ENCODE measurements around the gene LSR.

LSR gene

GRCh38 chr19:35249848-35250711 lies 1.3 kb downstream of the LSR start:
- Mint-ChIP-seq H3K9me3 (peaks cover 4% of the 10 kb centered on the region), H3K4me1 (ENCODE audit: low read depth) (peaks cover 33% of the 10 kb centered on the region), H3K36me3 (ENCODE audit: low read depth) (peaks cover 15% of the 10 kb centered on the region), H3K4me3 (peak overlapping the region; percentile 86), H3K27ac (peak overlapping the region; percentile 39), H3K27me3 (peaks cover 4% of the 10 kb centered on the region)

GRCh38 chr19:35251456-35251855 lies 2.7 kb downstream of the LSR start:
- Mint-ChIP-seq H3K9me3 (no peaks in the 10 kb centered on the region), H3K4me3 (no peak overlapping the region), H3K36me3 (ENCODE audit: low read depth) (peaks cover 11% of the 10 kb centered on the region), H3K4me1 (ENCODE audit: low read depth) (peaks cover 40% of the 10 kb centered on the region), H3K27ac (peak overlapping the region; percentile 17), H3K27me3 (peaks cover 4% of the 10 kb centered on the region)

DNA sequence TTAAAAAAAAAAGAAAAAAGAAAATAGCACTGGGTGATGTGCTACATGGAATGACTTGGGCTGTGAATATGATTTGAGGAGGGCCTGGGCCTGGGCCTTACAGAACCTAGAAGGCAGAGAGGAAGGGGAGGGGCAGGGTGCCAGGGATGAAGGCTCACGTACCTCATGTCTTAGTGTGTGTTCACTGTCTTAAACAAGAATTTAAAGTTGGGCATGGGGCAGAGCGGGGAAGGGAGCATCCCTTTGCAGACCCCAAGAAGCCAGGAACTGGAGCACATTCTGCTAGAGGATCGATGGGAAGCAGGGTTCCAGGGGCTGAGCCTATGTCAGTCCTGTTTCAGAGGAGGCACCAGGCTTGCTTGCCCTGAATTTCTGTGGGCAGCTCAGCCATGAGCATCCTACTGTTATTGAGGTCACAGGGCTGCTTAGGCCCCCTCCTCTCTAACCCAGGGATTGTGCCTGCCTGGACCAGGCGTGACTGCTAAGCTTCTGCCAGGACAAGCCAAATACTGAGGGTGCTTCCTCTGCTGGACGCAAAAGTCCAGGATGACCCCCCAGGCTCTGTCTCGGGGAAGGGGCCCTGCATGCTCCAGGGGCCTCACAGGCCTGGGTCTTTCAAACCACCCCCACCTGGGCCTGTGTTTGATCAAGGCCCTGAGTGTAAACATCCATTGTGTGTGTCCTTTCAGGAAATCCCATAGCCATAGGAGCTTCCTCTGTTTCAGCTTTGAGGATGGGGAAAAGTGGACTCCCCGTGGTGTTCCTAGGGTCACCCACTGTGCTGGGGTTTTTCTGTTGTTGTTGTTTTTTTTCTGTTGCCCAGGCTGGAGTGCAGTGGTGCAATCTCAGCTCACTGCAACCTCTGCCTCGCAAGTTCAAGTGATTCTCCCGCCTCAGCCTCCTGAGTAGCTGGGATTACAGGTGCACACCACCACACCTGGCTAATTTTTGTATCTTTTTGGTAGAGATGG lies 4.8 kb downstream of the LSR start:
- no peak overlapping the region for H3K27ac Mint-ChIP-seq

DNA sequence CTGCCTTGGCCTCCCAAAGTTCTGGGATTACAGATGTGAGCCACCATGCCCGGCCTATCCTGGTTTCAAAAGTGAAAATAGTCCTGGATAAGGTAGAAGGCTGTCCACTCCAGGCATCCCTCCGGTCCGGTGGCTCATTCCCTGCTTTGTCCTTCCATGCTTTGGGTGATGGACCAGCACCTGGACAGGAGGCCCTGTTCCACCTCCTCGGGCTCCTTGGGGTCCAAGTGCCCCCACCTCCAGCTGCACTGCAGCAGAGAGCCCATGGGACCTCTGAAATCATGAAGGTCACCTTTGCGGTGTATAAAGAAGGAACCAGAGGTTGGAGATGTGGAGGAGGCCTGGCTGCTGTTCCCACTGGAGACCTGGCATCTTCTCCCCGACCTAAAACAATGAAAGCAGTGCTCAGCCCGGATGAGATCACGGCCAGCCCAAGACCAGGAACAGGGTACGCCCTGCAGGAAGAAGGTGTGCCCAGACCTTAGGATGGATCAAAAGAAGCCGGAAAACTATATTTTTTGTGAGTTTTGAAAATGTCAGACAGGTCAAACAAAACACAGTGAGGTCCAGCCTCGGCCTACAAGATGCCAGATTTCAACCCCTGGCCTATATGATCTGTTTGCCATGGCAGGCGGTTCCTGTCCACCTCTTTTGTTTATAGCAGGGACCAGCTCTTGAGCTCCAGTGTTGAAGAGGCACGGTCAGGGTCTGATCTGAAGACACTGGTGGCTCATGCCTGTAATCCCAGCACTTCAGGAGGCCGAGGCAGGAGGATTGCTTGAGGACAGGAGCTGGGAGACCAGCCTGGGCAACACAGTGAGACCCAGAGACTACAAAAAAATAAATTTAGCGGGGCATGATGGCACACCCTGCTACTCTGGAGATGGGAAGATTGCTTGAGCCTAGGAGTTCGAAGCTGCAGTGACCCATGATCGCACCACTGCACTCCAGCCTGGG lies 5.8 kb downstream of the LSR start:
- Mint-ChIP-seq H3K27me3 (no peaks in the 10 kb centered on the region), H3K36me3 (ENCODE audit: low read depth) (peaks cover 11% of the 10 kb centered on the region), H3K4me1 (ENCODE audit: low read depth) (peaks cover 24% of the 10 kb centered on the region), H3K4me3 (no peak overlapping the region), H3K27ac (no peak overlapping the region), H3K9me3 (no peaks in the 10 kb centered on the region)

More for the DNA sequence above, 4.8 kb downstream of the LSR start:
- peaks cover 11% of the 10 kb centered on the region for H3K36me3 Mint-ChIP-seq (ENCODE audit: low read depth)
- peaks cover 34% of the 10 kb centered on the region for H3K4me1 Mint-ChIP-seq (ENCODE audit: low read depth)
- H3K27me3 Mint-ChIP-seq = no peaks in the 10 kb centered on the region
- H3K4me3 Mint-ChIP-seq = no peak overlapping the region
- no peaks in the 10 kb centered on the region for H3K9me3 Mint-ChIP-seq

- no peaks in the 10 kb centered on the region for H3K27me3 Mint-ChIP-seq
- peaks cover 16% of the 10 kb centered on the region for H3K4me1 Mint-ChIP-seq (ENCODE audit: low read depth)
- no peak overlapping the region for H3K27ac Mint-ChIP-seq
- no peak overlapping the region for H3K4me3 Mint-ChIP-seq
- H3K9me3 Mint-ChIP-seq = no peaks in the 10 kb centered on the region
- peaks cover 12% of the 10 kb centered on the region for H3K36me3 Mint-ChIP-seq (ENCODE audit: low read depth)
Measured at GRCh38 chr19:35256566-35256965, 7.8 kb downstream of the LSR start.

GRCh38 chr19:35257113-35257461 lies 8.3 kb downstream of the LSR start:
- Mint-ChIP-seq H3K27ac (no peak overlapping the region), H3K4me3 (no peak overlapping the region), H3K27me3 (no peaks in the 10 kb centered on the region), H3K36me3 (ENCODE audit: low read depth) (peaks cover 9% of the 10 kb centered on the region), H3K9me3 (no peaks in the 10 kb centered on the region), H3K4me1 (ENCODE audit: low read depth) (peaks cover 16% of the 10 kb centered on the region)

GRCh38 chr19:35260694-35261304 lies 12.0 kb downstream of the LSR start:
- no peaks in the 10 kb centered on the region for H3K27me3 Mint-ChIP-seq
- peaks cover 8% of the 10 kb centered on the region for H3K36me3 Mint-ChIP-seq (ENCODE audit: low read depth)
- no peaks in the 10 kb centered on the region for H3K9me3 Mint-ChIP-seq
- H3K4me3 Mint-ChIP-seq = no peak overlapping the region
- no peak overlapping the region for H3K27ac Mint-ChIP-seq
- H3K4me1 Mint-ChIP-seq (ENCODE audit: low read depth) = peaks cover 23% of the 10 kb centered on the region

DNA sequence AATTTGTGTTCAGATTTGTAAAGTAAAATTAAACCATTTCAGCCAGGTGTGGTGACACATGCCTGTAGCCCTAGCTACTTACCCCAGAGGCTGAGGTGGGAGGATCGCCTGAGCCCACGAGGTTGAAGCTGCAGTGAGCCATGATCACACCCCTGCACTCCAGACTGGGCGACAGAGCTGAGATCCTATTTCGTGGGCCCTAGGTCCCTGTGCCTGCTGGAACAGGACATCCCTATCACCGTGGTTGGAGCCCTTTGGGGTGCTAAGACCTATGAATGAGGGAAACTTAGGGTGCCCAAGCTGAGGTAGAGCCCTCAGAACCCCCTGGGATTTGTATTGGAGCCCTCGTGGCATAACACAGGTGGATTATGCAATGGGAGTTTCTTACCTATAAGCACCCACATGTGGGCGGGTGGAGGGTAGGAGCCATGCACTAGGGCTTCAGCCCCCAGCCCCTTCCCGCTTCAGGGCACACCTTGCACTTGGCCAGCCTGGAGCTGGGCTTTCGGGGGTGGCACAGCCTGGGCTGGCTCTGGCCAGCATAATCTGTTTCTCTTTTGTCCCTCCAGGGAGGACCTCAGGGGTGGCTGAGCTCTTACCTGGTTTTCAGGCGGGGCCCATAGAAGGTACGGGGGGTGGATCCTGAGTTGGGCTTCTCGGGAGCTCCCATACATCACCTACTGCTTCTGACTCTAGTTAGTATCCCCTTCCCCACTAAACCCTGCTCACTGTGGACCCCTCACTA lies 12.7 kb downstream of the LSR start:
- Mint-ChIP-seq H3K9me3 (no peaks in the 10 kb centered on the region), H3K4me1 (ENCODE audit: low read depth) (peaks cover 28% of the 10 kb centered on the region), H3K36me3 (ENCODE audit: low read depth) (peaks cover 8% of the 10 kb centered on the region), H3K27me3 (no peaks in the 10 kb centered on the region), H3K4me3 (no peak overlapping the region), H3K27ac (no peak overlapping the region)

GRCh38 chr19:35262101-35262761 lies 13.4 kb downstream of the LSR start:
- Mint-ChIP-seq H3K4me3 (no peak overlapping the region), H3K27ac (peak overlapping the region; percentile 11), H3K9me3 (no peaks in the 10 kb centered on the region), H3K36me3 (ENCODE audit: low read depth) (peaks cover 8% of the 10 kb centered on the region), H3K27me3 (no peaks in the 10 kb centered on the region), H3K4me1 (ENCODE audit: low read depth) (peaks cover 28% of the 10 kb centered on the region)

DNA sequence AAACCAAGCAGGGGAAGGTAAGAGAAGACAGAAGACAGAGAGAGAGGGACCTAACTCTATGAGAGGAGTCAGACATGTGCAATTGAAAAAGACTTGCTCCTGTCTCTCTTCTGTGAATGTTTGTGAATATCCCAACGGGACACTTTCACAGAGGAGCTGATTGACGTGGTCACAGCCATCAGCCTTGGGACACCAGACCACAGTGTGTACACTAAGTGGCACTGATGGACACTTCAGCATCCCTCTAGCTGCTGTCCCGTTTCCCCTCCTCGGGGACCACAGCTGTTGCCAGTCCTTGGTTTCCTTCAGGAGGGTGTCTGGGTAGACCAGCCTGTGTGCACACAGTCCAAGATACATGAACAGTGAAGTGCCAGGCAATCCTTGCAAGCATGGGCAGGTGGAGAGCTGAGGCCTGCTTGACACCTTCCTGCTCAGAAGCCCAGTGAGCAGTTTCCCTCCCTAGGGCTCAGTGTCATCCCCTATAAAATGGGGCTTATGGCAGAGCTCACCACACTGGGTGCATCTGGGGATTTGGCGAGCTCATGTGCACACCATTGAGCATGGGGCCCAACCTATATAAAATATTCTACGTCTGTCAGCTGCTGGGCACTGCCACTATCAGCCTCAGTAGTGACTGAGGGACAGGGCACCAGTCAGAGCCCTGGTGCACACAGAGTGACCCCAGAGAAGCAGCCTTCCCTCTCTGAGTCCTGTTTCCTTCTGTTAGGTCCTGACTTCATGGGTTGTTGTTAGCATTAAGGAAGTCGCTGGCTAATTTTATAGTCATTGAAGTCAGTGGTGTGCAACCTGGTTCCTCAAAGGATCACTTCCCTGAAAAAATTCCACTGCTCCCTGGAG lies 15.7 kb downstream of the LSR start:
- H3K4me1 Mint-ChIP-seq (ENCODE audit: low read depth) = peaks cover 21% of the 10 kb centered on the region
- H3K27me3 Mint-ChIP-seq = no peaks in the 10 kb centered on the region
- no peaks in the 10 kb centered on the region for H3K9me3 Mint-ChIP-seq
- no peak overlapping the region for H3K4me3 Mint-ChIP-seq
- H3K27ac Mint-ChIP-seq = peak overlapping the region; percentile 84
- peaks cover 8% of the 10 kb centered on the region for H3K36me3 Mint-ChIP-seq (ENCODE audit: low read depth)

- H3K27me3 Mint-ChIP-seq = no peaks in the 10 kb centered on the region
- H3K4me3 Mint-ChIP-seq = peak overlapping the region; percentile 89
- peaks cover 5% of the 10 kb centered on the region for H3K36me3 Mint-ChIP-seq (ENCODE audit: low read depth)
- H3K9me3 Mint-ChIP-seq = no peaks in the 10 kb centered on the region
- peak overlapping the region; percentile 84 for H3K27ac Mint-ChIP-seq
- H3K4me1 Mint-ChIP-seq (ENCODE audit: low read depth) = peaks cover 25% of the 10 kb centered on the region
Measured at GRCh38 chr19:35265126-35265899, 16.5 kb downstream of the LSR start.

Measured in stimulated activated naive CD8-positive, alpha-beta T cell treated with anti-CD3 and anti-CD28 coated beads, Interleukin-15, Interleukin-2, amounts not matched to agents 100 ng/mL and 50 ng/mL, for 24 hours (primary cell).